NCI-H2081 (cell line): ENCODE results near the gene COPA.

Experiments
- DNase-seq, 2 experiments: peaks; one replicate each; lab custom pipeline; 2025; lab: John Stamatoyannopoulos, UW

Gene COPA

GRCh38 chr1:160267284-160267991, 75.6 kb downstream of the COPA start:
- no peak for DNase-seq

GRCh38 chr1:160264795-160265307, 78.2 kb downstream of the COPA start:
- no peak for DNase-seq

GRCh38 chr1:160261893-160262794, 80.9 kb downstream of the COPA start, which contains the start of gene DCAF8:
Gene DCAF8, minus strand, starts transcription at chr1:160262549. Its CDS starts 18,541 bp downstream, at chr1:160244008.
- DNase-seq = peak; percentile 99

GRCh38 chr1:160261556-160261892, 81.5 kb downstream of the COPA start:
- peak; percentile 43 to 72 for DNase-seq

- DNase-seq = peak in 1 of 2 experiments; percentile 33
These were observed 82.4 kb downstream of the COPA start for GRCh38 chr1:160260406-160261382.

- no peak for DNase-seq
These were observed 84.8 kb downstream of the COPA start for GRCh38 chr1:160258177-160258798.

GRCh38 chr1:160257411-160258015, 85.5 kb downstream of the COPA start:
- DNase-seq = no peak

- no peak for DNase-seq
These were observed 86.5 kb downstream of the COPA start for GRCh38 chr1:160256396-160257046.

- no peak for DNase-seq
These were observed 87.2 kb downstream of the COPA start for GRCh38 chr1:160255781-160256300.

GRCh38 chr1:160251687-160252526, 91.1 kb downstream of the COPA start:
- DNase-seq = peak; percentile 71 to 85

- DNase-seq = no peak
These were observed 92.0 kb downstream of the COPA start for GRCh38 chr1:160251011-160251410.

GRCh38 chr1:160247053-160247452, 96.0 kb downstream of the COPA start:
- no peak for DNase-seq

GRCh38 chr1:160245434-160245833, 97.6 kb downstream of the COPA start:
- no peak for DNase-seq

- no peak for DNase-seq
These were observed 98.8 kb downstream of the COPA start for GRCh38 chr1:160244209-160244608.

GRCh38 chr1:160243767-160244166, 99.3 kb downstream of the COPA start:
- no peak for DNase-seq

- DNase-seq = no peak
These were observed 103.3 kb downstream of the COPA start for GRCh38 chr1:160239582-160240299.
